Nephron progenitor cell (in vitro differentiated cells): Measurements from ENCODE around the gene FUS.

Source experiments
- DNase-seq: peaks from one replicate; pipeline ENCODE4 v3.0.0; 2021
- H3K27ac Mint-ChIP-seq: 2 replicates; pipeline ENCODE4 v1.8.0; 2021; ENCODE audit warnings: mild to moderate bottlenecking, moderate library complexity, mixed read lengths
- H3K27me3 Mint-ChIP-seq: 2 replicates; pipeline ENCODE4 v1.8.0; 2021; ENCODE audit warnings: mild to moderate bottlenecking, low read depth, mixed read lengths; ENCODE audit not compliant: poor library complexity
- H3K36me3 Mint-ChIP-seq: 2 replicates; pipeline ENCODE4 v1.8.0; 2021; ENCODE audit warnings: low read depth, mixed read lengths
- H3K4me1 Mint-ChIP-seq: 2 replicates; pipeline ENCODE4 v1.8.0; 2021; ENCODE audit warnings: mixed read lengths
- H3K4me3 Mint-ChIP-seq: 2 replicates; pipeline ENCODE4 v1.8.0; 2021; ENCODE audit warnings: mild to moderate bottlenecking, moderate library complexity, mixed read lengths
- H3K9me3 Mint-ChIP-seq: 2 replicates; pipeline ENCODE4 v1.8.0; 2021; ENCODE audit warnings: mild to moderate bottlenecking, moderate library complexity, mixed read lengths
- CTCF ChIP-seq: fragments of 200-600 bp; sonication (generic); IDR thresholded peaks from 2 replicates; pipeline ENCODE4 v1.5.0; 2021; ENCODE audit warnings: antibody characterized with exemption

The FUS gene

GRCh38 chr16:31179747-31180459 lies at the start of gene FUS:
TSS of gene FUS (plus strand) at chr16:31180139. CDS start at chr16:31180215, 76 bp downstream.
- Mint-ChIP-seq H3K9me3 (no peaks in the 10 kb centered on the region), H3K4me1 (peaks cover 50% of the 10 kb centered on the region), H3K27ac (peak within 1 kb of the TSS; percentile 100), H3K4me3 (peak within 1 kb of the TSS; percentile 99), H3K36me3 (peaks cover 36% of the 10 kb centered on the region), H3K27me3 (no peaks in the 10 kb centered on the region)
- no peak for TF ChIP-seq CTCF
- peak; percentile 92 for DNase-seq

DNA sequence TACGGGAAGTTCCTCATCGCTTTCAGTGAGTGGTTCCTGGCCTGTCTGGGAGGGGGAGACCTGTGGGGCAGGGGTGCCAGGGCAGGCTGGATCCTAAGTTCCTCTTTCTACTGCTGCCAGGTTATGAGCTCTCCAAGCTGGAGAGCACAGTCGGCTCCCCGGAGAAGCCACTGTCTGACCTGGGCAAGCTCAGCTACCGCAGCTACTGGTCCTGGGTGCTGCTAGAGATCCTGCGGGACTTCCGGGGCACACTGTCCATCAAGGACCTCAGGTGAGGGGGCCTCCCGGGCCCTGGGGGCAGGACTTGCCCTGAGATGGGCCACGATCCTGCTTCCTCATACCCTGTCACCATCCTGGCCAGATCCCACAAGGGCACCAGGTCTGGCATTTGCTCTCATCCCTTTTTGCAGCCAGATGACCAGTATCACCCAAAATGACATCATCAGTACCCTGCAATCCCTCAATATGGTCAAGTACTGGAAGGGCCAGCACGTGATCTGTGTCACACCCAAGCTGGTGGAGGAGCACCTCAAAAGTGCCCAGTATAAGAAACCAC lies 49.5 kb upstream of the FUS start:
- H3K36me3 Mint-ChIP-seq = no peaks in the 10 kb centered on the region
- TF ChIP-seq CTCF = no peak
- H3K27me3 Mint-ChIP-seq = peaks cover 3% of the 10 kb centered on the region
- peaks cover 25% of the 10 kb centered on the region for H3K4me1 Mint-ChIP-seq
- peak overlapping the region; percentile 72 for H3K27ac Mint-ChIP-seq
- DNase-seq = no peak
- H3K4me3 Mint-ChIP-seq = no peak overlapping the region
- no peaks in the 10 kb centered on the region for H3K9me3 Mint-ChIP-seq

DNA sequence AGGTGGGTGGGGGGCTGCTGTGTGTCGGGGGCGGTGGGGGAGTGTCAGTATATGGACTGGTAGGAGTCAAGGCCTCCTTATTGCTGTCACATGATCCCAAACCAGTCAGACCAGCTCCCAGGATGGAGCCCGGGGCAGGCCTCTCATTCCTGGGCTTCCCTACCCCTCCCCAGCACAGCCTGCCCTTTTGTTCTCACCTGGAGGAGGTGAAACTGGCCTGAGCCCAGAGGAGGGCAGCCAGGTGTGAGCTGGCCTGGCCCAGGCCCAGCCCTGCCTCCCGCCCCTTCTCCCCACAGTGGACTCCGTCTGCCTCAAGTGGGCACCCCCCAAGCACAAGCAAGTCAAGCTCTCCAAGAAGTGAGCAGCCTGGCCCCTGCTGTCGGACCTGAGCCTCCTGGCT lies 49.0 kb upstream of the FUS start:
- Mint-ChIP-seq H3K27ac (no peak overlapping the region), H3K9me3 (no peaks in the 10 kb centered on the region), H3K4me3 (no peak overlapping the region), H3K36me3 (no peaks in the 10 kb centered on the region), H3K27me3 (peaks cover 3% of the 10 kb centered on the region), H3K4me1 (peaks cover 29% of the 10 kb centered on the region)
- no peak for DNase-seq
- no peak for TF ChIP-seq CTCF

DNA sequence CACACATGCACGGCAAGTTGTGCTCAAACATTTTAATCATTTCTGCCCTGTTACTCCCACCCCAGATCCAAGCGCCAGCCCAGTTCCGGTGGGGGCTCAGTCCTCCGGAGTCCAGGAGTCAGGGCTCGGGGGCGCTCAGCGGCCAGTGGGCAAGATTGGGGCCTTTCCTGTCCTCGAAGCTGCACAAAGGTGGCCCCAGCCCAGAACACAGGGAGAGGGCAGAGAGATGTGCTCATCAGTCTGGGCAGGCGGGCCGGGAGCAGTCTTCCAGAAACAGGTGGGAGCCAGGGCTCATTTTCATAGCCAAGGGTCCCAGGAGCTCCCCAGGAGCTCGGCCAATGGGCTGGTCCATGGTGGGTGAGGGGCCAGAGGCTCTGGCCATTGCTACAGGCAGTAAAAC lies 48.5 kb upstream of the FUS start:
- no peak overlapping the region for H3K4me3 Mint-ChIP-seq
- peaks cover 34% of the 10 kb centered on the region for H3K4me1 Mint-ChIP-seq
- no peaks in the 10 kb centered on the region for H3K9me3 Mint-ChIP-seq
- TF ChIP-seq CTCF = no peak
- H3K27ac Mint-ChIP-seq = no peak overlapping the region
- no peaks in the 10 kb centered on the region for H3K36me3 Mint-ChIP-seq
- DNase-seq = no peak
- H3K27me3 Mint-ChIP-seq = peaks cover 3% of the 10 kb centered on the region

DNA sequence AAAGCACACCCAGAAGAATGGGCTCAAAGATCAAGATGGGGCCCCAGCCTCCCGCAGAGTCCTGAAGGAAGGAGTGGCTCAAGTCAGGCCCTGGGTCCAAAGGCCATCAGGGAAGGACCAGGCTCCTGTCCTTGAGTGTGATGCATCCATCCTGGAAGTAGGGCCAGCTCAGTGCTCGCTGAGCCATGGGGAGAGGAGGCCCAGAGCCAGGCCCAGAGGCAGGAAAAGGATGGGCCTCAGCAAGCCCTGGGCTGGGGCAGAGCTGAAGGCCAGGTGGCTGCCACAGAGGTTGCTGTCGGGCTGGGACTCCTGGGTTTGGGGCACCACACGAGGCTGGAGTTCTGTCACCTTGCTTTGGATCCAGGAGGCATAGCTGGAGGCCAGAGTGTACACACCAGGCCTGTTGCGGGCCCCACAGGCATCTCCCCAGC lies 48.1 kb upstream of the FUS start:
- Mint-ChIP-seq H3K27me3 (peaks cover 3% of the 10 kb centered on the region), H3K4me3 (no peak overlapping the region), H3K9me3 (no peaks in the 10 kb centered on the region), H3K4me1 (peaks cover 34% of the 10 kb centered on the region), H3K27ac (no peak overlapping the region), H3K36me3 (no peaks in the 10 kb centered on the region)
- no peak for DNase-seq
- TF ChIP-seq CTCF = no peak
